ENCODE data around the gene RHOH. TPM values are rescaled to one million over a fixed set of nuclear protein-coding genes. Genes with fewer than 3 reads are reported as not detected.
A peak's percentile ranks its signal among the peaks of the same experiment; 100 is the strongest.

Gene RHOH
- total and polyA plus RNA-seq, 9 of the 15 experiments (the other 6 are each of a cell fraction or from before 2014, with no cell fraction given) = 14.3 to 37.7 (median 23.2) TPM

- no peak; the same call in 1 of the 2 replicates for TF ChIP-seq RREB1 (CRISPR knock-in tag; IDR thresholded peaks at IDR 0.05)
- no peak for TF ChIP-seq ZNF354B (CRISPR knock-in tag; IDR thresholded peaks at IDR 0.05)
- peak; percentile 20 for TF ChIP-seq CHD2 (IDR thresholded peaks at IDR 0.05; ENCODE audit: low read depth, low read length)
- TF ChIP-seq CXXC5 (CRISPR knock-in tag; IDR thresholded peaks at IDR 0.05) = no peak
- peak; percentile 75 for TF ChIP-seq JUN (IDR thresholded peaks at IDR 0.05; ENCODE audit: borderline replicate concordance, low read depth, low read length)
- TF ChIP-seq JUN (CRISPR knock-in tag; IDR thresholded peaks at IDR 0.05; ENCODE audit: borderline replicate concordance) = no peak
- TF ChIP-seq NFXL1 (CRISPR knock-in tag; IDR thresholded peaks at IDR 0.05) = no peak
- TF ChIP-seq GTF2F1 (IDR thresholded peaks at IDR 0.05; ENCODE audit: low read depth, low read length) = peak; percentile 36
- no peak; a peak in 1 of 4 replicates for TF ChIP-seq ARNT (IDR thresholded peaks at IDR 0.05)
- peak; percentile 47; the same call in 1 of the 2 replicates for TF ChIP-seq PHF8 (IDR thresholded peaks at IDR 0.05; ENCODE audit: borderline replicate concordance, low read length)
- peak; percentile 92 for TF ChIP-seq MITF (IDR thresholded peaks at IDR 0.05)
- TF ChIP-seq, protein P1, sequence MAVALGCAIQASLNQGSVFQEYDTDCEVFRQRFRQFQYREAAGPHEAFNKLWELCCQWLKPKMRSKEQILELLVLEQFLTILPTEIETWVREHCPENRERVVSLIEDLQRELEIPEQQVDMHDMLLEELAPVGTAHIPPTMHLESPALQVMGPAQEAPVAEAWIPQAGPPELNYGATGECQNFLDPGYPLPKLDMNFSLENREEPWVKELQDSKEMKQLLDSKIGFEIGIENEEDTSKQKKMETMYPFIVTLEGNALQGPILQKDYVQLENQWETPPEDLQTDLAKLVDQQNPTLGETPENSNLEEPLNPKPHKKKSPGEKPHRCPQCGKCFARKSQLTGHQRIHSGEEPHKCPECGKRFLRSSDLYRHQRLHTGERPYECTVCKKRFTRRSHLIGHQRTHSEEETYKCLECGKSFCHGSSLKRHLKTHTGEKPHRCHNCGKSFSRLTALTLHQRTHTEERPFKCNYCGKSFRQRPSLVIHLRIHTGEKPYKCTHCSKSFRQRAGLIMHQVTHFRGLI (CRISPR knock-in tag; IDR thresholded peaks at IDR 0.05) = 0 out of 2 replicates have a peak, but pooled peaks have one; percentile 40
- 0 out of 2 replicates have a peak, but pooled peaks have one; percentile 55 for TF ChIP-seq ZNF589 (CRISPR knock-in tag; IDR thresholded peaks at IDR 0.05; ENCODE audit: low read depth)
- TF ChIP-seq ATF1 (CRISPR knock-in tag; IDR thresholded peaks at IDR 0.05) = no peak
- peak; percentile 88 for TF ChIP-seq ATF1 (tag; IDR thresholded peaks at IDR 0.05)
- no peak for TF ChIP-seq FOS (IDR thresholded peaks at IDR 0.05; ENCODE audit: extremely low read depth, insufficient read length)
- peak; percentile 71; the same call in 1 of the 2 replicates for TF ChIP-seq TFAP4 (CRISPR knock-in tag; IDR thresholded peaks at IDR 0.05; ENCODE audit: borderline replicate concordance)
- TF ChIP-seq SREBF1 (IDR thresholded peaks at IDR 0.05; ENCODE audit: borderline replicate concordance, low read depth, low read length) = no peak
- peak; percentile 88 for TF ChIP-seq TBP (optimal IDR thresholded peaks at IDR 0.05; ENCODE audit: low read depth, low read length)
Measured at GRCh38 chr4:40238700-40239548, 42.1 kb downstream of the RHOH start (continued).

Measured in K562 (cell line).